VCaP (cell line): ENCODE data around the gene CLEC4M.

Source experiments
- H3K27ac ChIP-seq: fragments of 450-650 bp; 2 replicates; pipeline ENCODE4 v1.5.1; 2017
- CTCF ChIP-seq: fragments of 450-650 bp; conservative IDR thresholded peaks from 2 replicates; pipeline ENCODE4 v1.5.1; 2017; ENCODE audit warnings: mild to moderate bottlenecking, moderate library complexity

Gene CLEC4M

DNA sequence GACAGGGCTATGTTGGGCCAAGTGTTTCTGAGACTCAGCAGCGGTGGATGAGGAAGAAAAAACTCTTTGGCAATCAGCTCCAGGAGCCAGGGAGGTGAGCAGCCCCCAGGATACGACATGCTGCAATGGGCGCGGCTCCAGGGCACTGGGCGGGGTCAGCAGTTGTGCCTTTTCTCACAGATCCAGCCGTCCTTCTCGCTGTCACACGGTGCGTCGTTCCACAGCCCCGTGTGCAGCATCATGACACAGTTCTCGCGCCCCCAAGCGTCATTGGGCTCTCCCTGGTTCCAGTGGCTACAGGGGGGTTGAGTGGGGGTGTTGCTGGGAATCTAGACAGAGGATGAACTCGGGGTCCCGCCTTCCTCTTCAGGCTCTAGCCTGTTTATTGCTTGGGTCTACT is 33.8 kb upstream of the CLEC4M start:
- H3K27ac ChIP-seq, result no peak overlapping the region
- no peak for TF ChIP-seq CTCF

DNA sequence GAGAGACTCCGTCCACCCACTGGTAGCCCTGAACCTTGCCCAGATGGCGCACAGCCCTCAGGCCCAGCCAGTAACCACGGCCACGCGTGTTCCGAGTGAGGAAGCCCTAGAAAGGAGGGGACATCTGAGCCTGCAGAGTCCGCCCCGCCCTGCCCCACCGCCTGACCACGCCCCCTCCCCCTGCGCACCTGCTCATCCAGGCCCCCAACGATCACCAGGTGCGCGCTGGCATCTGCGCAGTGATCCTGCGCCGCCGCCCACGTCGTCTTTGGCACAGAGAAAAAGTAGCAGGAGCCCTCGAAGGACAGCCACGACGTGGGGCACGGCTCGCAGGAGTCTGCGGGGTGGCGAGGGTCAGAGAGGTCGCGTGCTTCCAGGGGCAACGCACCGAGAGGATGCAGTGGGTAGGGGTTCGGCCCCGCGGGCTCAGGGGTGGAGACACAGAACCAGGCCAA is 33.2 kb upstream of the CLEC4M start:
- no peak overlapping the region for H3K27ac ChIP-seq
- TF ChIP-seq CTCF, result no peak

- TF ChIP-seq CTCF, result no peak
Measured at GRCh38 chr19:7730286-7731217, 32.5 kb upstream of the CLEC4M start.

GRCh38 chr19:7731218-7731595 is 31.8 kb upstream of the CLEC4M start:
- no peak for TF ChIP-seq CTCF
- H3K27ac ChIP-seq, result no peak overlapping the region

More at GRCh38 chr19:7730286-7731217, 32.5 kb upstream of the CLEC4M start:
- no peak overlapping the region for H3K27ac ChIP-seq

GRCh38 chr19:7731615-7732014 is 31.4 kb upstream of the CLEC4M start:
- no peak overlapping the region for H3K27ac ChIP-seq
- TF ChIP-seq CTCF, result no peak

DNA sequence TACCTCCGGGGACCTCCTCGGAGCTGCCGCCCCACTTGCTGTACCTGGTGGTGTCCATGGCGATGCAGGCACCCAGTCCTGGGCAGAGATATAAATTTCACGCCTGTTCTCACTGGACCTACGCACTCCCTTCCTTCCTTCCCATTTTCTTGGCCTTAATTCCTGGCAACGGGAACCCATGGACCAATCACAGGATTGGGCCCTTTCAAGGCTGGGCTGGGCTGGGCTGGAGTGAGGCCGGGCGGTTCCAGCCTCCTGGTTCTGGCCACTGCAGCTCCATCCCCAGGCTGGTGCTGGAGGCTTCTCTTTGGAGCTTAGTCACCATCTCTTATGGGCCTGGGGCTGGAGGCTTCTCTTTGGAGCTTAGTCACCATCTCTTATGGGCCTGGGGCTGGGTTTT is 31.0 kb upstream of the CLEC4M start, which contains the start of gene CLEC4G:
TSS of gene CLEC4G (minus strand) at position 66 of the 400 bp plus-strand sequence. CDS start at position 58, 8 bp downstream.
- no peak within 1 kb of the TSS for H3K27ac ChIP-seq
- no peak for TF ChIP-seq CTCF

DNA sequence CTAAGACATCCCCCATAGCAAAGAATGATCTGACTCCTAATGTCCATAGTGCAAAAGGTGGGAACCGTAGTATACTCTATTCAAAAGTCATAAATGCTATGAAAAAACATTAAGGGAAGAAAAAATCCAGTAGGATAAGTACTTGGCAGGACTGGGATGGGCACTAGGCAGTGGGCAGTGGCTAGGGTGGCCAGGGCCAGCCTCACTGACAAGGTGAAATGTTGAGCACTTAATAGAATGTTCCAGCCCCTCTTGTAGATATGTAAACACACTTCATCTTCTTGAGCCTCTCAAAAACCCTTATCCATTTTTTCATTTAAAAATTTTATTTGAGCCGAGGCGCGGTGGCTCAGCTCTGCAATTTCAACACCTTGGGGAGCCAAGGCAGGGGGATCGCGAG is 29.7 kb upstream of the CLEC4M start:
- no peak for TF ChIP-seq CTCF

More for the DNA sequence above, 29.7 kb upstream of the CLEC4M start:
- no peak overlapping the region for H3K27ac ChIP-seq
